Smooth muscle cell (in vitro differentiated cells): ENCODE measurements around the gene APBA1. TPM values are rescaled to one million over a fixed set of nuclear protein-coding genes. Genes with fewer than 3 reads are reported as not detected.

Experiments
- DNase-seq: peaks from one replicate; lab custom pipeline; 2025; ENCODE audit not compliant: unreplicated experiment; lab: John Stamatoyannopoulos, UW
- H2AFZ ChIP-seq: fragments of 200-600 bp; sonication (generic); 2 replicates; pipeline ENCODE4 v1.6.0; 2016; ENCODE audit warnings: antibody characterized with exemption, low read depth, mild to moderate bottlenecking
- H3F3A ChIP-seq: fragments of 200-600 bp; sonication (generic); 2 replicates; pipeline ENCODE4 v1.6.0; 2017; ENCODE audit warnings: antibody characterized with exemption, low read depth
- H3K27ac ChIP-seq: fragments of 200-600 bp; sonication (generic); 2 replicates; pipeline ENCODE4 v1.5.1; 2016; ENCODE audit warnings: low read depth, mild to moderate bottlenecking
- H3K27me3 ChIP-seq: fragments of 200-600 bp; sonication (generic); 2 replicates; pipeline ENCODE4 v1.6.1; 2016; ENCODE audit warnings: low read depth, mild to moderate bottlenecking
- H3K36me3 ChIP-seq: fragments of 200-600 bp; sonication (generic); 2 replicates; pipeline ENCODE4 v1.5.1; 2016; ENCODE audit warnings: low read depth
- H3K4me1 ChIP-seq: fragments of 200-600 bp; sonication (generic); 2 replicates; pipeline ENCODE4 v1.5.1; 2016; ENCODE audit warnings: low read depth
- H3K4me2 ChIP-seq: fragments of 200-600 bp; sonication (generic); 2 replicates; pipeline ENCODE4 v1.6.0; 2016; ENCODE audit warnings: mild to moderate bottlenecking
- H3K4me3 ChIP-seq: fragments of 200-600 bp; sonication (generic); 2 replicates; pipeline ENCODE4 v1.5.1; 2016; ENCODE audit warnings: mild to moderate bottlenecking
- H3K79me2 ChIP-seq: fragments of 200-600 bp; sonication (generic); 2 replicates; pipeline ENCODE4 v1.6.0; 2016; ENCODE audit warnings: low read depth, mild to moderate bottlenecking
- H3K9ac ChIP-seq: fragments of 200-600 bp; sonication (generic); 2 replicates; pipeline ENCODE4 v1.6.0; 2016; ENCODE audit warnings: low read depth
- H3K9me3 ChIP-seq: fragments of 200-600 bp; sonication (generic); replicated peaks from 2 replicates; pipeline ENCODE4 v1.5.1; 2016; ENCODE audit warnings: low read depth
- H4K20me1 ChIP-seq: fragments of 200-600 bp; sonication (generic); 2 replicates; pipeline ENCODE4 v1.6.0; 2016; ENCODE audit warnings: low read depth
- CTCF ChIP-seq: fragments of 200-600 bp; sonication (generic); IDR thresholded peaks from 2 replicates; pipeline ENCODE4 v1.5.1; 2017; ENCODE audit warnings: borderline replicate concordance, mild to moderate bottlenecking, antibody characterized with exemption; ENCODE audit not compliant: insufficient read depth, poor library complexity, severe bottlenecking
- WGBS: methylation state at CpG from one replicate; pipeline ENCODE4 v1.1.7; 2016; ENCODE audit warnings: low lambda C conversion rate; 5-methylcytosine and 5-hydroxymethylcytosine counted together
- polyA plus RNA-seq: library from polyadenylated mRNA; unstranded; fragments of >200 nt; fragmentation: Nextera tagmentation; extraction: Ambion mirVana; gene quantifications from 2 replicates; pipeline ENCODE4 v1.2.1, GENCODE V29; 2016
- total RNA-seq: library from RNA; depleted of rRNA; stranded (reverse); fragments of >200 nt; gene quantifications from 2 replicates; pipeline ENCODE4 v1.2.3, GENCODE V29; 2014

Gene APBA1
- total and polyA plus RNA-seq, 2 experiments from 2014 or later: 1.4 to 6.1 TPM

DNA sequence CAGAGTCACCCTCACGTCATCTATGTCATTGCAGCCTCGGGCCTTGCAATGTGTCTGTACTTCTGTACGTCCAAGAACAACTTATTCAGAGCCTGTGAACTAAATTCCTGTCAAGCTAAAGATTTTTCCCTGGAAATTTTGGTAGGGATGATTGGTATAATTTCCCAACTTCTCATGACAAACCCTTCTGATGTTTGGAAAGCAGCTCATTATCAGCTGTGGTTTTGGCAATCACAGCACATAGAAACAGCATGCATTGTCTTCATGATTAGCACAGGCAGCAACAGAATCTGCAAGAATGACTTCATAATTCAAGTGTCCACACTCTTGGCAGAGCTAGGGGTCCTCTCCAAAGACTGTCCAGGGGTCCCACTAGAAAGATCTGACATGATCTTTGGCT, 49.5 kb downstream of the APBA1 start:
- no peaks in the 10 kb centered on the region for H3K36me3 ChIP-seq
- no peaks in the 10 kb centered on the region for H3K27me3 ChIP-seq
- H3K4me2 ChIP-seq: no peak overlapping the region
- H3K4me3 ChIP-seq: no peak overlapping the region
- TF ChIP-seq CTCF: no peak
- H3K9me3 ChIP-seq: no peaks in the 10 kb centered on the region
- H4K20me1 ChIP-seq: no peaks in the 10 kb centered on the region
- H3K27ac ChIP-seq: no peak overlapping the region
- no peaks in the 10 kb centered on the region for H3K4me1 ChIP-seq
- H2AFZ ChIP-seq: no peak overlapping the region
- WGBS: 95% methylated on average over 3 of the region's 3 CpGs
- H3K9ac ChIP-seq: no peak overlapping the region
- no peaks in the 10 kb centered on the region for H3K79me2 ChIP-seq
- no peak for DNase-seq
- no peaks in the 10 kb centered on the region for H3F3A ChIP-seq

- no peak overlapping the region for H3K4me2 ChIP-seq
- H4K20me1 ChIP-seq: no peaks in the 10 kb centered on the region
- no peaks in the 10 kb centered on the region for H3K79me2 ChIP-seq
- H3K9me3 ChIP-seq: no peaks in the 10 kb centered on the region
- no peaks in the 10 kb centered on the region for H3K36me3 ChIP-seq
- no peaks in the 10 kb centered on the region for H3K4me1 ChIP-seq
- H2AFZ ChIP-seq: no peak overlapping the region
- H3K9ac ChIP-seq: no peak overlapping the region
- no peak overlapping the region for H3K27ac ChIP-seq
- H3K4me3 ChIP-seq: no peak overlapping the region
- no peak for TF ChIP-seq CTCF
- 89% methylated on average over 3 of the region's 3 CpGs for WGBS
- H3K27me3 ChIP-seq: no peaks in the 10 kb centered on the region
- H3F3A ChIP-seq: no peaks in the 10 kb centered on the region
- no peak for DNase-seq
These were observed 50.3 kb downstream of the APBA1 start for GRCh38 chr9:69621730-69622460.

DNA sequence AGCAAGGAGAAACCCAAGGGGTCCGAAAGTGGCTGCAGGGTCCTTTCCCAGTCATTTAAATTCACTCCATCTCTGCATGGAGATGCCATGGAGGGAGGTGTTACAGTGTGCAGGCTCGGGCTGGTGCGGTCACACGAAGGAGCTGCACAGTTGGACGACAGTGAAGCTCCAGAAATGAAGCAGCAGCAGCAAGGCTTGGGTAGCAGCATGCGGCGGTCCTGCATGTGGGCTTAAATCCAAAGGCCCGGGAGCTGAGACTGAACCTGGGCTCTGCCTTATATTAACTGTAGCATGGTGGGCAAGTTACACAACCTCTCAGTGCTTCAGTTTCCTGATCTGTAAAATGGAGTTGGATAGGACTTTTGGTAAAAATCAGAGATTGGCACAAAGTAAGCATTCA, 51.4 kb downstream of the APBA1 start:
- Histone ChIP-seq H3K27me3 (no peaks in the 10 kb centered on the region), H3K9ac (no peak overlapping the region), H3K27ac (no peak overlapping the region), H3K4me1 (no peaks in the 10 kb centered on the region), H3K4me2 (no peak overlapping the region), H3K9me3 (no peaks in the 10 kb centered on the region), H3F3A (no peaks in the 10 kb centered on the region), H4K20me1 (no peaks in the 10 kb centered on the region), H2AFZ (no peak overlapping the region), H3K4me3 (no peak overlapping the region), H3K79me2 (no peaks in the 10 kb centered on the region), H3K36me3 (no peaks in the 10 kb centered on the region)
- no peak for DNase-seq
- 93% methylated on average over 8 of the region's 8 CpGs for WGBS
- no peak for TF ChIP-seq CTCF

GRCh38 chr9:69619233-69619632, 52.9 kb downstream of the APBA1 start:
- no peak for DNase-seq
- no peak for TF ChIP-seq CTCF
- H3K4me3 ChIP-seq: no peak overlapping the region
- no peaks in the 10 kb centered on the region for H4K20me1 ChIP-seq
- H3K4me1 ChIP-seq: no peaks in the 10 kb centered on the region
- H2AFZ ChIP-seq: no peak overlapping the region
- WGBS: 96% methylated on average over 1 of the region's 1 CpG
- H3K27me3 ChIP-seq: no peaks in the 10 kb centered on the region
- H3K9me3 ChIP-seq: no peaks in the 10 kb centered on the region
- no peak overlapping the region for H3K27ac ChIP-seq
- H3K36me3 ChIP-seq: no peaks in the 10 kb centered on the region
- no peak overlapping the region for H3K9ac ChIP-seq
- H3K4me2 ChIP-seq: no peak overlapping the region
- H3F3A ChIP-seq: no peaks in the 10 kb centered on the region
- H3K79me2 ChIP-seq: no peaks in the 10 kb centered on the region
